ENCODE data around the gene MYL1.

Gene MYL1

DNA sequence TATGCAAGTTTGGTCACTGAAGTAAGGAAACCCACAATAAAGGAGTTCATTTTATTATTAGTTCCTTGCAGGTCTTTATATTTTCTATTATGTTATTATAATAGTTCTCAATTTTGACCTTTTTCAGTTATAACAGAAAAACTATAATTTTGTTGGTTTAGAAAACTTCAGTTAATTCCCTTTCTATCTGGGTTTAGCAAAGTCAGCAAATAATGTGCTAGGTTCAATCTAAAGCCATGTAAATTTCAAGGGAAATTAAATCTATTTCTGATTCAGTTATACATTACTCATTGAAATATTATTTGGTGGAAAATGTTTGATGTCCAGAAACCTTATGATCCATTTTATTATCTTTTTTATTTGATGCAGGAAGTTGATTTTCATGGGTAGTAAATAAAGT, 43.7 kb downstream of the MYL1 start:
- no peak overlapping the region for H3K14ac ChIP-seq (ENCODE audit: low read length)
- H3K4me2 ChIP-seq (ENCODE audit: insufficient read depth, low read length, poor library complexity, severe bottlenecking) = no peak overlapping the region
- H3K27ac ChIP-seq (replicated peaks; ENCODE audit: low read length) = no peak overlapping the region
- no peak overlapping the region for H2AK5ac ChIP-seq (ENCODE audit: low read depth, low read length)
- H3K79me1 ChIP-seq (ENCODE audit: low read depth, low read length) = no peaks in the 10 kb centered on the region
- no peak overlapping the region for H4K91ac ChIP-seq (ENCODE audit: low read depth, low read length, poor library complexity)
- H3K4me3 ChIP-seq (ENCODE audit: low read length in 2 of 2) = no peak overlapping the region
- no peaks in the 10 kb centered on the region for H3K9me3 ChIP-seq (replicated peaks in 1 of 2; ENCODE audit: control insufficient read depth in 2 of 2, insufficient read depth in 1 of 2, low read depth in 1 of 2, low read length in 2 of 2)
- H2BK15ac ChIP-seq (ENCODE audit: low read length) = no peak overlapping the region
- H3K36me3 ChIP-seq (replicated peaks in 1 of 2; ENCODE audit: control insufficient read depth in 2 of 2, insufficient read depth in 2 of 2, low read length in 2 of 2) = no peaks in the 10 kb centered on the region
- H4K8ac ChIP-seq (ENCODE audit: low read depth, low read length) = no peak overlapping the region
- H3K4ac ChIP-seq (ENCODE audit: low read length) = no peak overlapping the region
- no peak overlapping the region for H2BK5ac ChIP-seq (ENCODE audit: low read length)
- H3K9ac ChIP-seq (ENCODE audit: low read depth, low read length, poor library complexity) = no peak overlapping the region
- no peak for DNase-seq (ENCODE audit: low spot score)
- no peak overlapping the region for H2BK12ac ChIP-seq (ENCODE audit: low read length)
- H2BK120ac ChIP-seq (ENCODE audit: low read depth, low read length) = no peak overlapping the region
- no peak overlapping the region for H2AFZ ChIP-seq (ENCODE audit: low read length)
- no peak overlapping the region for H3K23ac ChIP-seq (ENCODE audit: low read depth, low read length, poor library complexity)
- no peaks in the 10 kb centered on the region for H3K4me1 ChIP-seq (ENCODE audit: control insufficient read depth in 2 of 2, insufficient read depth in 1 of 2, low read depth in 1 of 2, low read length in 2 of 2)
- no peaks in the 10 kb centered on the region for H3K27me3 ChIP-seq (ENCODE audit: control insufficient read depth in 3 of 3, insufficient read depth in 3 of 3, low read depth in 1 of 3, low read length in 3 of 3)
- no peak overlapping the region for H3K18ac ChIP-seq (ENCODE audit: low read length)

DNA sequence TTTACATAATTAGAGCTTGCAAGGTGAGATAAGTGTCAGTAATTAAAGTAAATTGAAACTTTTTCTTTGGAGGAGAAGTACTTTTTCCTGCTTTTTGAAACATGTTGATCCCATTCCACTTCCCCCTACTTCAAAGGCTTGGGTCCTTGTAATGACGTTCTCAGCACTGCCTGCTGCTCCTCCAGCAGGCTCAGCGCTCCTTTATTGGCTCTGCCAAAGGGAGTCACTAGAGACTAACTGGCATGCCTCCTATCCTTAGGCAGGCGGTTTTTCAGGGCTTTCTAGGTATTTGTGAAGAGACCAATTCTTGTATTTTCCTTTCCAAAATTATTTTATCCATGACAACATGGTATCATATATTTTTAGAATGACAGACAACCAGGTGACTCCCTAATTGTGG, 45.8 kb downstream of the MYL1 start:
- no peak overlapping the region for H2AFZ ChIP-seq (ENCODE audit: low read length)

DNA sequence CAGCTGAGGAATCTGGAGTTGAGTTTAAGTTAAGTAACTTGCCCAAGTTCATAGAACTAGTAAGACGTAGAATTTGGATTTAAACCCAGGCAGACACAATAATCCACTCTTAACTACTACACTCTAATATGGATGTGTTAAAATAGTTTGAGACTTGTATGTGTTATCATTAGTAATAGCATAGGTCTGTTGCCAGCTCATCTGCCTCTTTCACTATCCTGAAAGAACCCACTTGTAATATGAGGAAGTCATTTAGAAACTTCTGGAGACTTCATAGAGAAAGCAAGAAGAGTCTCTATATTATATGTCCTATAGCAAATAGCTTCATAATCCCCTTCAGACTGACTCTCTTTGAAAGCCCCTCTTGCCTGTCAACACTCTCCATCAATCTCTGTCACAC, 46.7 kb downstream of the MYL1 start:
- DNase-seq (ENCODE audit: low spot score) = no peak
- H2BK5ac ChIP-seq (ENCODE audit: low read length) = no peak overlapping the region
- no peak overlapping the region for H3K4me3 ChIP-seq (ENCODE audit: low read length in 2 of 2)
- H2BK120ac ChIP-seq (ENCODE audit: low read depth, low read length) = no peak overlapping the region
- H2AK5ac ChIP-seq (ENCODE audit: low read depth, low read length) = no peak overlapping the region
- H2AFZ ChIP-seq (ENCODE audit: low read length) = no peak overlapping the region
- no peak overlapping the region for H3K14ac ChIP-seq (ENCODE audit: low read length)
- H3K4ac ChIP-seq (ENCODE audit: low read length) = no peak overlapping the region
- no peaks in the 10 kb centered on the region for H3K4me1 ChIP-seq (ENCODE audit: control insufficient read depth in 2 of 2, insufficient read depth in 1 of 2, low read depth in 1 of 2, low read length in 2 of 2)
- no peak overlapping the region for H2BK12ac ChIP-seq (ENCODE audit: low read length)
- no CpG with 5 or more reads among the region's 1 CpG for WGBS, 2 donors (ENCODE audit: extremely low coverage in 2 of 2, insufficient read length in 2 of 2, insufficient replicate concordance in 1 of 2)
- H2BK15ac ChIP-seq (ENCODE audit: low read length) = no peak overlapping the region
- no peaks in the 10 kb centered on the region for H3K27me3 ChIP-seq (ENCODE audit: control insufficient read depth in 3 of 3, insufficient read depth in 3 of 3, low read depth in 1 of 3, low read length in 3 of 3)
- no peaks in the 10 kb centered on the region for H3K9me3 ChIP-seq (replicated peaks in 1 of 2; ENCODE audit: control insufficient read depth in 2 of 2, insufficient read depth in 1 of 2, low read depth in 1 of 2, low read length in 2 of 2)
- no peak overlapping the region for H3K18ac ChIP-seq (ENCODE audit: low read length)
- no peak overlapping the region for H3K23ac ChIP-seq (ENCODE audit: low read depth, low read length, poor library complexity)
- no peak overlapping the region for H3K9ac ChIP-seq (ENCODE audit: low read depth, low read length, poor library complexity)
- no peaks in the 10 kb centered on the region for H3K36me3 ChIP-seq (replicated peaks in 1 of 2; ENCODE audit: control insufficient read depth in 2 of 2, insufficient read depth in 2 of 2, low read length in 2 of 2)
- H3K27ac ChIP-seq (replicated peaks; ENCODE audit: low read length) = no peak overlapping the region
- H4K91ac ChIP-seq (ENCODE audit: low read depth, low read length, poor library complexity) = no peak overlapping the region
- H3K4me2 ChIP-seq (ENCODE audit: insufficient read depth, low read length, poor library complexity, severe bottlenecking) = no peak overlapping the region
- H3K79me1 ChIP-seq (ENCODE audit: low read depth, low read length) = no peaks in the 10 kb centered on the region
- no peak overlapping the region for H4K8ac ChIP-seq (ENCODE audit: low read depth, low read length)

More for the DNA sequence above, 45.8 kb downstream of the MYL1 start:
- no peak overlapping the region for H3K9ac ChIP-seq (ENCODE audit: low read depth, low read length, poor library complexity)
- H3K4me2 ChIP-seq (ENCODE audit: insufficient read depth, low read length, poor library complexity, severe bottlenecking) = no peak overlapping the region
- no peak overlapping the region for H2BK12ac ChIP-seq (ENCODE audit: low read length)
- H4K8ac ChIP-seq (ENCODE audit: low read depth, low read length) = no peak overlapping the region
- no peak for DNase-seq (ENCODE audit: low spot score)
- no peak overlapping the region for H2BK15ac ChIP-seq (ENCODE audit: low read length)
- H4K91ac ChIP-seq (ENCODE audit: low read depth, low read length, poor library complexity) = no peak overlapping the region
- H3K27me3 ChIP-seq (ENCODE audit: control insufficient read depth in 3 of 3, insufficient read depth in 3 of 3, low read depth in 1 of 3, low read length in 3 of 3) = no peaks in the 10 kb centered on the region
- H3K18ac ChIP-seq (ENCODE audit: low read length) = no peak overlapping the region
- H3K4me1 ChIP-seq (ENCODE audit: control insufficient read depth in 2 of 2, insufficient read depth in 1 of 2, low read depth in 1 of 2, low read length in 2 of 2) = no peaks in the 10 kb centered on the region
- no peak overlapping the region for H3K27ac ChIP-seq (replicated peaks; ENCODE audit: low read length)
- no peak overlapping the region for H2BK120ac ChIP-seq (ENCODE audit: low read depth, low read length)
- no peak overlapping the region for H2BK5ac ChIP-seq (ENCODE audit: low read length)
- no peaks in the 10 kb centered on the region for H3K9me3 ChIP-seq (replicated peaks in 1 of 2; ENCODE audit: control insufficient read depth in 2 of 2, insufficient read depth in 1 of 2, low read depth in 1 of 2, low read length in 2 of 2)
- H3K4ac ChIP-seq (ENCODE audit: low read length) = no peak overlapping the region
- no CpG with 5 or more reads among the region's 3 CpGs for WGBS, 2 donors (ENCODE audit: extremely low coverage in 2 of 2, insufficient read length in 2 of 2, insufficient replicate concordance in 1 of 2)
- no peak overlapping the region for H2AK5ac ChIP-seq (ENCODE audit: low read depth, low read length)
- no peaks in the 10 kb centered on the region for H3K36me3 ChIP-seq (replicated peaks in 1 of 2; ENCODE audit: control insufficient read depth in 2 of 2, insufficient read depth in 2 of 2, low read length in 2 of 2)
- H3K14ac ChIP-seq (ENCODE audit: low read length) = no peak overlapping the region
- no peaks in the 10 kb centered on the region for H3K79me1 ChIP-seq (ENCODE audit: low read depth, low read length)
- H3K4me3 ChIP-seq (ENCODE audit: low read length in 2 of 2) = no peak overlapping the region
- H3K23ac ChIP-seq (ENCODE audit: low read depth, low read length, poor library complexity) = no peak overlapping the region

DNA sequence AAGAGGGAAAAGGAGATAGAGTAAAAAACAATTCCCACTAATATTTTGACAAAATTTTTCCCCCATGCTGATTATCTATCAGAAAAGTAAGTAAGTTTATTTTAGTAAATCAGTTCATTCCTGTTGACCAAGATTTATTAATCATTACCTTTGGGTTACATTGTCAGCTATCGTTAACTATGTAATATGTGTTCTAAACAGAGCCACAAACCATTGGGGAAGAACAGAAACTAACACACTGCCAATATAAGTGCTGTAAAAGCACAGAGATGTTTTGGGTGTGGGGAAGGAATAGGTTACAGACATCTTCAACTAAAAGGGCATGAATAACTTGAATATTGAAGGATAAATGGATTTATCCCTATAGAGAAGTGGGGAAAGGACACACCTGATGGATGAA, 47.3 kb downstream of the MYL1 start:
- H3K9me3 ChIP-seq (replicated peaks in 1 of 2; ENCODE audit: control insufficient read depth in 2 of 2, insufficient read depth in 1 of 2, low read depth in 1 of 2, low read length in 2 of 2) = no peaks in the 10 kb centered on the region
- no peak overlapping the region for H2AK5ac ChIP-seq (ENCODE audit: low read depth, low read length)
- no peak for DNase-seq (ENCODE audit: low spot score)
- H4K91ac ChIP-seq (ENCODE audit: low read depth, low read length, poor library complexity) = no peak overlapping the region
- H3K9ac ChIP-seq (ENCODE audit: low read depth, low read length, poor library complexity) = no peak overlapping the region
- no peak overlapping the region for H3K18ac ChIP-seq (ENCODE audit: low read length)
- H3K4me1 ChIP-seq (ENCODE audit: control insufficient read depth in 2 of 2, insufficient read depth in 1 of 2, low read depth in 1 of 2, low read length in 2 of 2) = no peaks in the 10 kb centered on the region
- no peak overlapping the region for H2BK15ac ChIP-seq (ENCODE audit: low read length)
- no peak overlapping the region for H4K8ac ChIP-seq (ENCODE audit: low read depth, low read length)
- no peak overlapping the region for H2AFZ ChIP-seq (ENCODE audit: low read length)
- H3K36me3 ChIP-seq (replicated peaks in 1 of 2; ENCODE audit: control insufficient read depth in 2 of 2, insufficient read depth in 2 of 2, low read length in 2 of 2) = no peaks in the 10 kb centered on the region
- no peak overlapping the region for H3K14ac ChIP-seq (ENCODE audit: low read length)
- H3K79me1 ChIP-seq (ENCODE audit: low read depth, low read length) = no peaks in the 10 kb centered on the region
- no peak overlapping the region for H2BK12ac ChIP-seq (ENCODE audit: low read length)
- no peaks in the 10 kb centered on the region for H3K27me3 ChIP-seq (ENCODE audit: control insufficient read depth in 3 of 3, insufficient read depth in 3 of 3, low read depth in 1 of 3, low read length in 3 of 3)
- H2BK5ac ChIP-seq (ENCODE audit: low read length) = no peak overlapping the region
- H3K4me3 ChIP-seq (ENCODE audit: low read length in 2 of 2) = no peak overlapping the region
- H3K4me2 ChIP-seq (ENCODE audit: insufficient read depth, low read length, poor library complexity, severe bottlenecking) = no peak overlapping the region
- H2BK120ac ChIP-seq (ENCODE audit: low read depth, low read length) = no peak overlapping the region
- H3K4ac ChIP-seq (ENCODE audit: low read length) = no peak overlapping the region
- no CpG with 5 or more reads among the region's 1 CpG for WGBS, 2 donors (ENCODE audit: extremely low coverage in 2 of 2, insufficient read length in 2 of 2, insufficient replicate concordance in 1 of 2)
- H3K23ac ChIP-seq (ENCODE audit: low read depth, low read length, poor library complexity) = no peak overlapping the region
- no peak overlapping the region for H3K27ac ChIP-seq (replicated peaks; ENCODE audit: low read length)
